ACHN (cell line): ENCODE measurements around the gene NKAIN2.
"Not testable (repeated sequence)": the region's sequence is repeated elsewhere in the genome, so short reads cannot be mapped to it uniquely, and the experiment has no call there.

ENCODE experiments used
- DNase-seq: peaks from one replicate; pipeline ENCODE4 v3.0.0-alpha.2; 2015
- in situ Hi-C: cut with HindIII; loops from 2 replicates; pipeline ENCODE4 v1.10.0; 2017; ENCODE audit warnings: low sequenced_read_pairs, low pct_ligation_motif_present, low pct_unique_long_range_greater_than_20kb

The NKAIN2 gene

GRCh38 chr6:124714728-124715127, 911.1 kb downstream of the NKAIN2 start:
- in situ Hi-C loops: no loop called here
- no peak for DNase-seq

- in situ Hi-C loops: no loop called here
These were observed 916.2 kb downstream of the NKAIN2 start for GRCh38 chr6:124719913-124720312.

GRCh38 chr6:124721331-124721730, 917.7 kb downstream of the NKAIN2 start:
- in situ Hi-C loops: no loop called here
- no peak for DNase-seq

More at GRCh38 chr6:124719913-124720312, 916.2 kb downstream of the NKAIN2 start:
- DNase-seq: no peak

GRCh38 chr6:124722141-124722878, 918.6 kb downstream of the NKAIN2 start:
- in situ Hi-C loops: no loop called here
- no peak for DNase-seq

GRCh38 chr6:124723671-124724070, 920.0 kb downstream of the NKAIN2 start:
- in situ Hi-C loops: no loop called here
- DNase-seq: no peak

GRCh38 chr6:124737804-124738203, 934.1 kb downstream of the NKAIN2 start:
- in situ Hi-C loops, DNase-seq: not testable (repeated sequence)

GRCh38 chr6:124738482-124738881, 934.8 kb downstream of the NKAIN2 start:
- in situ Hi-C loops: no loop called here
- DNase-seq: no peak

- DNase-seq: no peak
- in situ Hi-C loops: no loop called here
These were observed 937.7 kb downstream of the NKAIN2 start for GRCh38 chr6:124741341-124741740.

- no peak for DNase-seq
- in situ Hi-C loops: no loop called here
These were observed 939.3 kb downstream of the NKAIN2 start for GRCh38 chr6:124742971-124743370.

- in situ Hi-C loops: no loop called here
- no peak for DNase-seq
These were observed 939.8 kb downstream of the NKAIN2 start for GRCh38 chr6:124743420-124743819.

GRCh38 chr6:124747349-124747748, 943.7 kb downstream of the NKAIN2 start:
- DNase-seq: no peak
- in situ Hi-C loops: no loop called here

GRCh38 chr6:124748778-124749177, 945.1 kb downstream of the NKAIN2 start:
- in situ Hi-C loops: no loop called here

GRCh38 chr6:124753001-124753400, 949.3 kb downstream of the NKAIN2 start:
- DNase-seq: no peak
- in situ Hi-C loops: no loop called here

More at GRCh38 chr6:124748778-124749177, 945.1 kb downstream of the NKAIN2 start:
- DNase-seq: no peak

GRCh38 chr6:124753562-124754105, 950.0 kb downstream of the NKAIN2 start:
- in situ Hi-C loops: no loop called here
- no peak for DNase-seq

- DNase-seq: no peak
- in situ Hi-C loops: no loop called here
These were observed 951.7 kb downstream of the NKAIN2 start for GRCh38 chr6:124755321-124755720.

GRCh38 chr6:124757560-124757959, 953.9 kb downstream of the NKAIN2 start:
- DNase-seq: no peak
- in situ Hi-C loops: no loop called here

GRCh38 chr6:124758663-124759062, 955.0 kb downstream of the NKAIN2 start:
- in situ Hi-C loops: no loop called here
- no peak for DNase-seq

- in situ Hi-C loops: no loop called here
- no peak for DNase-seq
These were observed 961.6 kb downstream of the NKAIN2 start for GRCh38 chr6:124765280-124765679.

- in situ Hi-C loops: no loop called here
- DNase-seq: no peak
These were observed 964.6 kb downstream of the NKAIN2 start for GRCh38 chr6:124768224-124768623.

- in situ Hi-C loops: no loop called here
- no peak for DNase-seq
These were observed 966.3 kb downstream of the NKAIN2 start for GRCh38 chr6:124769811-124770544.
